OCI-M1 (cell line): ENCODE data around the gene ATP2A3.

Source experiments
- DNase-seq: peaks from one replicate; lab custom pipeline; 2025; lab: John Stamatoyannopoulos, UW

Gene ATP2A3

DNA sequence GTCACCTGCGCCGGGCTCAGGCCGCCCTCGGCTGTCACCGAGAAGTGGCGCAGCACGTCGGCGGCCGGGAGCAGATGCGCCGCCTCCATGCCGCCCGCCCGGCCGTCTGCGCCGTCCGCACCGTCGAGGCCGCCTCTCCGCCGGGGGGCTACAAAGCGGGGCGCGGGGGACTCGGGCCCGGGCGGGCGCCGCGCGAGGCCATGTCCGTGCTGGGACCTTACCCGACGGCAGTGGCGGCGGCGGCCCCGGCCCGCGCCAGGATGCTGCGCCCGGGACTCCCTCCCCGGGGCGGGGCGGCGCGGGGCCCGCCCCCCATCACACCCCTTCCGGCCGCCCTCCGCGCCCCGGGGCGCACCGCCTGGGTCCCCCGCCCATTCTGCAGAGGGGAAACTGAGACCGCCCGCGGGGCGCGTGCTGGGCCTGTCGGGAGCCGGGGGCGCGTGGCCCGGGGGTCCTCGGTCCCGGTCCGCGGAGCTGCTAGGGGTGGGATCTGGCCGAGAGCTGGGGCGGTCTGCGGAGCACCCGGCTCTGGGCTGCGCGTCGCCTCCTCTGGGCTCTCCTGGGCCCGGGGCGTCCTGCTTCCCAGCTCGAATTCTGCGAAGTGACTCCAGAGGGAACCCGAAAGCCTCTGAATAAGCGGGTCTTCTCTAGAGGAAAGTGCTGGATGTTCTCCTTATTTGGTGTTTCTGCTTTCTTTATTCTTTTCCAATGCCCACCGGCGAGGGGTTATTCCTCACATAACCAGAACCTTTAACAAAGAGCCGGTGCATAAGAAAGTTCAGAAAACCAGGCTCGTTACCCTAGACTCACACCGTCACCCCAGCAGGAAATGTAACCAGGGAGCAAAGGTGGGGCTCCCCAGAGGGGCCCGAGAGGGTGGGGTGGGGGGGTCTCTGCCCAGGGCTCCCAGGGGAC is at the start of gene ATP2A3:
TSS of gene ATP2A3 (minus strand) at position 235 of the 915 bp plus-strand sequence. CDS start at position 89, 146 bp downstream.
- DNase-seq: peak; percentile 83

DNA sequence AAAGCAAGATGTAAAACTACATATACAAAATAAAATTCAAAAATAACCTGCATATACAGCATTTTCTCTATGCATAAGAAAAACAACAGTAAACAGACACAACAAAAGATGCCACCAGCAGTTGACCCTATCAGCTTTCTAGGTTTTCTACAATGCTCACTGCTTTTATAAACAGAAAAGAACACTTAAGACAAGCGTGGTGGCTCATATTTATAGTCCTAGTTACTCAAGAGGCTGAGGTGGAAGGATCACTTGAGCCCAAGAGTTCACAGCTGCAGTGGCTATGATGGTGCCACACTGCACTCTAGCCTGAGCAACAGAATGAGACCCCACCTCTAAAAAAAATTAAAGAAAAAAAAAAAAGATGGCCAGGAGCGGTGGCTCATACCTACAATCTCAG is 46.5 kb upstream of the ATP2A3 start:
- DNase-seq: no peak

DNA sequence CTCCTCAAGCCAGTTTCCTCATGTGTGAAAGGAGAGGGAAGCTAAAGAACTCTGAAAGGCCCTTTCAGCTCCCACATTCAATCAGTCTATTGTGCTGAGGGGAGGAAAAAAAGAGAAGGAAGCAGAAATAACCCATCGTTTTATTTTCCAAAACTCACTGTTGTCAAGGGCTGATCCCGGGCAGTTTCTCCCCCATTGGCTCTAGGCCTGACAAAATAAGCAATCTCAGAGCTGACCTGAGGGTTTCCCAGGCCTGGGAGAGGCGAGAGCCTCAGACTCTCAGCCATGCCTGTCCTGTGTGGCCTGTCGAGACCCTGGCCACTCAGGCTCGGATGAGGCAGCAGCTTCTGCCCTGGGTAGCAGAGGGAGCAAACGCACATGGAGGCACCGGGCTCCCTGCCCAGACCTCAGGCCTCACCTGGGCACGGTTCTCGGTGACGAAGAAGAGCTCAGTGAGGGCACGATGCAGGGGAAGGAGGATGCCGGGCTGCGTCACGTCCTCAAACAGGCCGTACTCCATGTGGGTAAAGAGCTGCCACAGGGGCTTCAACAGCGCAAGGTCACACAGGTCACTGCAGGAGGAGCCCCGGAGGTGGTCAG is 45.0 kb upstream of the ATP2A3 start:
- DNase-seq: no peak

DNA sequence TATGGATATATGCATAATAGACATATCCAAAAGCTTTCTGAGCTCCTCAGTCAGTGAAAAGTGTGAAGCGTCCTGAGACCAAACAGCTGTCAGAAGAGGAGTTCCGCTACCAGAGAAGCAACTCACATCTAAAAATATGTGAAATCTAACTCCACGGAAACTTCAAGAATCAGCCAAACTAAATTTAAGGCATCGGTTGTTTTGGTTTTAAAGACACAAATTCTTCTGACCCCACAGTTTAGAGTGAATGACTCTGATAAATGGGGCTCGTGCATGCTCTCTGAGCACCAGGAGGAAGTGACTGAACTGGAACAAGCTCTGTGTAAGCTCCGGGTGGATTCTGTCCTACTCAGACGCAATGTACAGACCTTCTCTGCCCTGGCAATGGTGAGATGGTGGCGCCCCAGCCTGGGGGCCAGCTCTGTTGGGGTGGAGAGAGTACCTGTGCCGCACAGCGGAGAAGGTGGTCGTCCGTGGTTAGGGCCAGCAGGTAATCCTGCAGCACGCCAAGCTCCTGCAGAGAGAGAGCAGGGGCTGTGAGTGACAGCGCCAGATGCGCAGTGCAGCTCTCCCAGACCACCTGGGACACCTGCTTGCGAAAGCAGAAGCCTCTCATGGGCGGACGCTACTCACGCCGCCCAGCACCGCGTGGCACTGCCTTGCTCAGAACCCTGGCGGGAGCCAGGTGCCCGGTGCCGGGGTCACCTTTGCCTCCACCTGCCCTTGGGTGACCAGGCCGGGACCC is 44.4 kb upstream of the ATP2A3 start:
- no peak for DNase-seq

DNA sequence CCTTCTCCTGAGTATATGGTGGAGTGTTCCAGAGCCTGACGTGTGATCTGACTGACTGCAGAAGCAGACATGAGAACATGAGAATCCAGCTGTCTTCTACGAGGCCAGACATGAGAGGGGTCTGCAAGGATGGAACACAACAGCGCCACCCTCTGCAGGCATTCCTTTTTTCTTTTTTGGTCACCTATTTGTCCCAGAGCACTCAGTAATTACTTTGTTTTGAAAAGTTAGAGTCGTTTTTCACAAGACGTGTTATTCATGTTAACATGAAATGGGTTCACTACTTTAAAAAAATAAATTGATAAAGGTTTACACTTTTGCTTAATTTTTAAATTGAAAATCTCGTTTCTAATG is 43.8 kb upstream of the ATP2A3 start:
- DNase-seq: peak; percentile 19

DNA sequence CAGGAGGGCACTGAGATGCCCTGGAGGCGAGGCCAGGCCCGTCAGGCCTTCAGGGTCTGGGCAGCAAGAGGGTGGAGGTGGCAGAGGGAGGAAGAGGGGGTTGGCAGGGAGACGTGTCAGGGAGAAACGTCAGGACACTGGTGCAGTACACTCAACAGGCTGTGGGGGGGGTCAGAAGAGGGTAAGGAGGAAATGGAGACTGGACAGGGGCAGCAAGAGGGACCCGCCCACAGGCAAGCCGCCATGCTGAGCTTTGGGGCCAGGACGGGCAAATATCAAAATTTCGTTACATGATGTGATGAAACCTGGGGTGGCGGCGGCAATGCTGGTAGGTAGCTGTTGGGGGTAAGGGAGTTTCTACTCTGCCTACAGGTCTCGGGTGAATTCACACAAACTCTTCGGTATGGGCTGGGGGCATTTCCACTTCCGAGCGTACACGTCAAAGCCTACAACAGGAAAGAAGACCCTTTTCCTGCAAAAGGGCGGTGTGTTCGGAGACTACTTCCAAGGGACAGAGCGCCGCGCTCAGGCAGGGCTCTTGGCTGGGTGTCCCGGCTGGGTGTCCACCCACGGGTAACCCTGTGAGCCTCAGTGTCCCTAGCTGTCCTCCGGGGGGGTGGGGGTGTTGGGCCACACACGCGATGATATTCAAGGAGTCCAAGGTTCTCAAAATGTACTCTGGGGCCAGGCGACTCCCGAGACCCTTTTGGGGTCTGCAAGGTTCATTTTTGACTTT is 43.3 kb upstream of the ATP2A3 start:
- peak; percentile 56 for DNase-seq

DNA sequence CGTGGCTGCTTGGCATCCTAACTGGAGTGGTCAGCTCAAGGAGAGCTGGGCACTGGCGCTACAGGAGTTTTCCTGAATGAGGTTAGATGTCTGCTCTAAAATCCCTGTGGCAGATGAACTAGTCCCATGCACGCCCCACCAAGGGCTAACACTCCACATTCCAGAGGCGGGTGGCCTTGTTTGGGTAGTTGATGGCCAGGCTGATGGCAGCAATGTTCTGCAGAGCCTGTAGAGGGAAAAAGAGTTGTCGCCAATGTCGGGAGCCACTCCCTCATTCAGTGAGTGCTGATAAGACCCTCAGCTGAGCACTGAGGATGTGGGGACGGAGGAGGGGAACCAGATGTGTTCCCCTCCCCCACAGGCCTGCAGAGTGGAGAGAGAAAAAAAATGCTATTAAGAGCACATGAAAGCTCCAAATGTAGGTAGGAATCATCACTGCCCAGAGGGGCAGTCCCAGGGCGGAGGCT is 42.5 kb upstream of the ATP2A3 start:
- DNase-seq: peak; percentile 95

DNA sequence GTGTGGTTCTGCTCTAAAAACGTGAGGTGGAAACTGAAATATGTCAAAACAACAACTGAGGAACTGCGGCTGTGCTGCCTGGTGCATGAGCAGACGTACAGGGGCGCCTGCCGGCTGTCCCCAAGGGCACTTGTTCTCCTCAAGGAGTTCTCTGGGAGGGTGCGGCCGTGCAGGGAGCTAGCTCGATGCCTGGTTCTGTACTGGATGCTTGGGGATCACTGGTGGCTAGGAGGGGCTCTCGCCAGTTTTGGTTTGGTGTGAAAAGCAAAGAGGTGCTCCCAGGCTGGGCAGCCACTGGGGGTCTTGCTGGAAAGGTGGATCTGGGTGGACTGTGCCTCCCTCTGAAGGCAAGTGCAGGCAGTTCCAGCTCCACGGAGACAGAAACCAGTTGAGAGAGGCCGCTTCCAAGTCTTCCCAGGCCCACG is 41.9 kb upstream of the ATP2A3 start:
- DNase-seq: no peak

DNA sequence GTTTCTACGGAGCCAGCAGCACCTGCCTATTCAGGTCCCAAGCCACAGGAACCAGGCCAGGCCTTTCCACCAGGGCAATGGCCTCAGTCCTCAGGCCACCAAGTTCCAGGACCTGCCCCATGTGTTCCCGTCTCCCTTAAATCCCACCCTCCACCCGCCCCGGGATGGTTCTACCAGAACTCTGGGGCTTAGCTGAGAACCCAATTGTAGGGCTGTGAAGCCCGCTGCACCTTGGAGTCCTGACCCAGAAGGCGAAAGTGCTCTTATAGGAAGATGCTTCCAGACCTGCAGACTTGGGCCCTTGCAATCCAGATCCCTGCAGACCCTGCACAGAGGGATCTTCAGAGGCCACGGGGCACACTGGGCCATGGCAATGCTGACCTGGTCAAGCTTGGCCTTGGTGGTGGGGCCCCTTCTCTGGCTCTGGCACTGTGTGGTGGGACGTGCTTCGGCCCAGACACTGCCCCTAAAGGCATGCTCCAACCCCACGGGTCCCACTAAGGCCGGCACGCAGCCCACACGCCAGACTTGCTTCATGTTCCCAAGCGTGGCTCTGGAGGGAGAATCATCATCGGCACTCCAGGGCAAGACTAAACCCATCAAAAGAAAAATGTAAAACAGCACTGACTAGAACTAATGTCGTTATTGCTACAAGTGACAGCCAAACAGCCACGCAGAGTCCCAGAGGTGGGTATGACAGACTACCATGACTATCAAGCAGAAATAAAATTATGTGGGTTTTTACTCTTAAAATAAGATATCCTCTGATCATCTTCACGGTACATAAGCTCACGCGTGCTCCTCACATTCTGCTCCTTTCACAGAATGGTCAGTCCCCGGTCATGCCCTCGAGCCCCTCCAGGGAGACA is 41.3 kb upstream of the ATP2A3 start:
- no peak for DNase-seq

DNA sequence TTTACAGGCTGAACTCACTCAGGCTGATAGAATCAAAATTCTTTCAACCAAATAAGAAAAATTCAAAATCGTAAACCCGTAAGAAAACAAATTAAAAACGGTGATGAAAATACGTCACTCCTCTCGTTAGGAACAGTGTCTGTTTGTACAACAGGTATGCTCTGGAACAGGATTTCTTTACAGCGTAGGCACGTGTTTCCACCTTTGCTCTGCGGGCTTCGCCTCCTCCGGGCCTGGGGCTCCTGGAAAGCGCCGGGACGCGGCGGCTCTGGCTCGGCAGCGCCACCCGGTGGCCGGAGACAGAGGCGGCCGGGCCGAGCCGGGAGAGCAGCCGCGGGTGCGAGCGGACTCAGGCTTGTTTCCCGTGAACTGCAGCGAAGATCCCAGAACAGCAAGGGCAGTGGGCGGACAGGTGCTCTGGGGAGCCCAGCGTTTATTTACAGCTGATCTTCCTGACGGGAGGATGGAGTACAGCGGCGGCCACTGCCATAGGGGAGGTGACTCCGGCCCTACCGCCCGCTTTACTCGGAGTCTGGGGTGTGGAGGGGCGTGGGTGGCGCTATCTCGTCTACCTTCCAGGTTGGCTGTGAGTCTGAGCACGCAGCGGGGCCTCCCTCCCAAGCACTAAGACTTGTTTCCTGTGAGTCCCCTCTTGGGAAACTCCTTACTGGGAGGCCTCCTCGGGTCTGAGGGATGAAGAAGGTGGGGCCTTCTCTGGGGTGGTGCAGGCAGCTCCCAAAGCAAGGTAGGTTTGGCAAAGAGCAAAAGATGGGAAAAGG is 40.5 kb upstream of the ATP2A3 start:
- DNase-seq: peak; percentile 89

DNA sequence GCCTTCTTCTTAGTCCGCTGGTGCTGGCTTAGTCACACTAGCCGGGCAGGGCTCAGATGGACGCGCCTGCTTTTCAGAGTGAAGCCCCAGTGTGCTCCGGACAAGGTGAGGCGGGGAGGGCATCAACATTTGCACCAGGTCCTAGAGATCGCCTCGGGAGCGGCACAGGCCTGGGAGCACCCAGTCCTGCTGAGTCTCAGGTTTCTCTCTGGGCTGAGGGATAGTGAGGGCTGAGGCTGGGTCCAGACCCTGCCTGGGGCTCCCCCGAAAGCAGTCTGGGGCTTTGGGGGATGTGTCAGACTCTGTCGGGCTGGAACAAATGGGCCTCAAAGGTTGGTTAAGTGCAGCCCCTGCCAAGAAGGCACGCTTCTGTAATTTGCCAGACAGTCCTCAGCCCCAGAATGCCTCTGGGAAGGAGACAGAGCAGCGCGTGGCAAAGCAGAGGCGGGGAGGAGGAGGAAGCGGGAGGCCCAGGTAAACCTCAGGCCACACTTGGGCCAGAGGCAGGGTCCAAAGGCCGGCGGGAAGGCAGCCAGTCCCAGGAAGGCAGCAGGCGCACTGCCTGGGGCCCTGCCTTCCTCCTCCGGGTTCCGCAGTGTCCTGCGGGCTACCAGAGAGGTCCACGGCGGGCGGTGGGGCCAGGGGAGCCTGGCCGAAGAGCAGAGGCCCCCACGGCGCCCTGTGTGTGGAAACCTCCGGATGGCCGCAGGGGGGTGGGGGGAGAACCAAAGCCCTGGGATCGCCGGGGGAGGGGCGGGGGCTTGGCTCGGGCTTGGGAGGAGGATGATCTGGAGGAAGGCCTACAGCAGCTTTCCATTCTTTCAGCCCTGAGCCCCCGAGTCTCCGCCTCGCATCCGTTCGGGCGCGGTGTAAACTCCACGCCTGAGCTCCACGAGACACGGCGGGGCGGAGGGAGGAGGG is 39.5 kb upstream of the ATP2A3 start:
- DNase-seq: no peak

DNA sequence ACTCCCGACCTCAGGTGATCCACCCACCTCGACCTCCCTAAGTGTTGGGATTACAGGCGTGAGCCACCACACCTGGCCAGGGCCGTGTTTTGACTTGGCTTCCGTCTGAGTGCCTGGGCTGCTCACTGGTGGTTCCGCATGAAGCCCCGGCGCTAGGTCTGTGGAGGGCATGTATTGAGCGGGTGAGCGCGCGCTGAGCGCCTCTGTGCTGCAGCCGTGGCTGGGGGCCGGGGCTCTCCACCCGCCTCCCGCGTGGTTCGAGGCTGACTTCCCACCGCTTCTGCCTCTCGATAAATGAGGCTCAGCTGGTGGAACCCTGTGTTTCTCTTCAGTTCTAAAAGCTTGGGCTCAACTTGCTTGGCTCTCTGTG is 38.9 kb upstream of the ATP2A3 start:
- no peak for DNase-seq

DNA sequence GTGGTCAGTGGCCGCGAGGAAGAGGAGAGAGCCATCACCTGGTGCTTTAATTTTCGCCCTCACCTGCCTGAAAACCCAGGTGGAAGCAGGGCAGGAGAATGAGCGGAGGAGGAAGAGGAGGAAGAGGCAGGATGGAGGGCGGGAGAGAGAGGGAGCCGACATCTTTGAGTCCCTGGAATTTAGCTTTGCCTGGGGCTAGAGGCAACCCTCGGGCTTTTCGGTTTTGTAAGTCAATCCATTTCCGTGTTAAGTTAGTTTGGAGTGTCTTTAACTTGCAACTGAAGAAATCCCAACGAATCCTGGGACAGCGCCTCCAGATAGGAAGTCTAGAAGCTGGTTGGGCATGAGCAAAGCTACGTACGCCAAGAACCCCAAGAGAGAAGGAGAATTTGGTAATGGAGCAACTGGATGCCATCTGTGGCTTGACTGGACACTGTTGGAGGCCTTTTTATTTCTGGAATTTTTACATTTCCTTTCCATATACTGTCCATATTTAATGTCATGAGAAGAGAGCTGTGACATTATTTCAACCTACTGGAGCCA is 36.9 kb upstream of the ATP2A3 start:
- no peak for DNase-seq

DNA sequence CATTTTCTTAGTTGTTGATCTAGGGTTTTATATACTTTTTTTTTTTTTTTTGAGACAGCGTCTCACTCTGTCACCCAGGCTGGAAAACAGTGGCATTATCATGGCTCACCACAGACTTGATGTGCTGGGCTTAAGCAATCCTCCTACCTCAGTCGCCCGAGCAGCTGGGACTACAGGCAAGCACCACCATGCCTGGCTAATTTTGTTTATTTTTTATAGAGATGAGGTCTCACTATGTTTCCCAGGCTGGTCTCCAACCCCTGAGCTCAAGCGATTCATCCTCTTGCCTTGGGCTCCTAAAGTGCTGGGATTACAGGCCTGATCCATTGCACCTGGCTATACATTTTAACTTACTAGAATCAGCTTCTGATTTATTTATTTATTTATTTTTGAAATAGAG is 34.2 kb upstream of the ATP2A3 start:
- DNase-seq: no peak

DNA sequence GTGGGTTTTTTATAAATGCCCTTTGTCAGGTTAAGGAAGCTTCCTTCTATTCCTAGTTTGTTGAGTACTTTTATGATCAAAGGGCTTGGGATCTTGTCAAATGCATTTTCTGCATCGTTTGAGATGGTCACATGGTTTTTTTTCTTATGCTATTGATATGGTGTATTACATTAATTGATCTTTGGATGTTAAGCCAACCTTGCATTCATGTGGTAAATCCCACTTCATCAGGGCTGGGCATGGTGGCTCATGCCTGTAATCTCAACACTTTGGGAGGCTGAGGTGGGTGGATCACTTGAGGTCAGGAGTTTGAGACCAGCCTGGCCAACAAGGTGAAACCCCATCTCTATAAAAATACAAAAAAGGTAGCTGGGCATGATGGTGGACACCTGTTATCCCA is 30.8 kb upstream of the ATP2A3 start:
- no peak for DNase-seq

DNA sequence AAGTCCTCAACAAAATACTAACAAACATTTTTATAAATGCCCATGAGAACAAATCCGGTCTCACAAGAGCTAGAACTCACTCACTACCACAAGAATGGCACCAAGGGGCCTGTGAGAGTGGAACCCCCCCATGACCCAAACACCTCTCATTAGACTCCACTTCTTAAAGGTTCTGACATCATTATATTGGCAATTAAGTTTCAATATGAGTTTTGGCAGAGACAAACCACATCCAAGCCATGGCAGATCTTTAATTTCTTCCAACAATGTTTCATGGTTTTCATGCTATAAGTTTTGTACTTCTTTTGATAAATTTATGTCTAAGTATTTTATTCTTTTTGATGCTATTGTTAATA is 30.0 kb upstream of the ATP2A3 start:
- DNase-seq: no peak

DNA sequence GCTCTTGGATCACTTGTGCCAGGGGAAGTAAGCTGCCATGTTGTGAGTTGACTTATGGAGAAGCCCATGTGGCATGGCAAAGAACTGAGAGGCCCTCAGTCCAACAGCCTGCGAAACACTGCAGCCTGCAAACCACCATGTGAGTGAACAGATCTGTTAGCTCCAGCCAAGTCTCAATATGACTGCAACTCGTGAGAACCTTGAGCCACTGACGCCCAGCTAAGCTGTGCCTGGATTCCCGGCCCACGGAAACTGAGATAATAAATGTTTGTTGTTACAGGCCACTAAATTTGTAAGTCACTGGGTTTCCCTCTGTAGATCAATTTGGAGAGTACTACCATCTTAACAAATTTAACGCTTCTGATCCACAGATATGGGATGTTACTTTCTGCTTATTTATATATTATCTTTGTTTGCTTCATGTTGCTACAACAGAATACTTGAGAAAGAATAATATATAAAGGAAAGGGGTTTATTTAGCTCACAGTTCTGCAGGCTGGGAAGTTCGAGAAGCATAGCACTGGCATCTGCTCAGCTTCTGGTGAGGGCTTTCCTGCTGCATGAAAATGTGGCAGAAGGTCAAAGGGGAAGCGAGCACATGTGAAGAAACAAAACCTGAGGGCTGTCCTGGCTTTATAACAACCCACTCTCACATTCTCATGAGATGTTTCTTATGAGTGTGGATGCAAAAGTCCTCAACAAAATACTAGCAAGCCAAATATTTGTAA is 29.4 kb upstream of the ATP2A3 start:
- no peak for DNase-seq

DNA sequence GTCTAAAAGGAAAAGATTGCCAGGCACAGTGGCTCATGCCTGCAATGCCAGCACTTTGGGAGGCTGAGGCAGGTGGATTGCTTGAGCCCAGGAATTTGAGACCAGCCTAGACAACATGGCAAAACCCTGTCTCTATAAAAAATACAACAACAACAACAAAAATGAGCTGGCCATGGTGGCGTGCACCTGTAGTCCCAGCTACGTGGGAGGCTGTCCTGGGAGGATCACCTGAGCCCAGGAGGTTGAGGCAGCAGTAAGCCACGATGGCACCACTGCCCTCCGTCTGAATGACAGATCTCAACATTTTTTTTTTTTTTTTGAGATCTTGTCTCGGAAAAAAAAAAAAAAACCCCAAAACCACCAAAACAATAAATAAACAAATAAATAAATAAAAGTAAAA is 28.1 kb upstream of the ATP2A3 start:
- DNase-seq: no peak
